Measurements from ENCODE around the gene ERI3. TPM values are rescaled to one million over a fixed set of nuclear protein-coding genes. Genes with fewer than 3 reads are reported as not detected.

The ERI3 gene
- total RNA-seq (2014; rRNA removed; shearing (Covaris generic); ENCODE audit: low replicate concordance): 50.3 and 67.2 TPM in 2 replicates

GRCh38 chr1:44354840-44355581 lies at the start of gene ERI3:
ERI3 (minus strand) TSS chr1:44355257; CDS start chr1:44355026, 231 bp downstream.
- Histone ChIP-seq H2AFZ (ENCODE audit: low read length) (peak within 1 kb of the TSS; percentile 86), H4K20me1 (ENCODE audit: insufficient read depth, low read depth, low read length) (no peaks in the 10 kb centered on the region), H3K79me2 (ENCODE audit: low read length) (peaks cover 46% of the 10 kb centered on the region), H3K4me2 (ENCODE audit: low read depth, low read length, poor library complexity, severe bottlenecking) (peak within 1 kb of the TSS; percentile 70), H3K9me2 (replicated peaks; ENCODE audit: insufficient read depth, low read length) (no peaks in the 10 kb centered on the region), H3K4me1 (ENCODE audit: low read length) (peaks cover 29% of the 10 kb centered on the region), H3K27ac (ENCODE audit: low read length) (peak within 1 kb of the TSS; percentile 36; the same call in 1 of the 2 replicates), H3K36me3 (ENCODE audit: insufficient read depth, low read length) (0 out of 2 replicates have a peak, but pooled peaks cover 4% of the 10 kb centered on the region), H3K9me3 (ENCODE audit: low read length) (no peaks in the 10 kb centered on the region), H3K9ac (ENCODE audit: low read length) (peak within 1 kb of the TSS; percentile 87), H3K27me3 (ENCODE audit: low read length) (no peaks in the 10 kb centered on the region), H3K4me3 (ENCODE audit: low read length) (peak within 1 kb of the TSS; percentile 88)
- DNase-seq: peak; percentile 98

- no peaks in the 10 kb centered on the region for H3K9me2 ChIP-seq (replicated peaks; ENCODE audit: insufficient read depth, low read length)
- H3K4me1 ChIP-seq (ENCODE audit: low read length): no peaks in the 10 kb centered on the region; the same call in 1 of the 2 replicates
- no peak for DNase-seq
- no peaks in the 10 kb centered on the region for H3K27me3 ChIP-seq (ENCODE audit: low read length)
- H3K79me2 ChIP-seq (ENCODE audit: low read length): no peaks in the 10 kb centered on the region
- no peak overlapping the region for H2AFZ ChIP-seq (ENCODE audit: low read length)
- no peaks in the 10 kb centered on the region for H4K20me1 ChIP-seq (ENCODE audit: insufficient read depth, low read depth, low read length)
- H3K4me2 ChIP-seq (ENCODE audit: low read depth, low read length, poor library complexity, severe bottlenecking): no peak overlapping the region
- H3K4me3 ChIP-seq (ENCODE audit: low read length): no peak overlapping the region
- no peak overlapping the region for H3K9ac ChIP-seq (ENCODE audit: low read length)
- H3K27ac ChIP-seq (ENCODE audit: low read length): no peak overlapping the region
- H3K36me3 ChIP-seq (ENCODE audit: insufficient read depth, low read length): no peaks in the 10 kb centered on the region
- H3K9me3 ChIP-seq (ENCODE audit: low read length): no peaks in the 10 kb centered on the region
Observed at GRCh38 chr1:44401256-44402228, 46.5 kb upstream of the ERI3 start.

GRCh38 chr1:44390277-44390676 lies 35.2 kb upstream of the ERI3 start:
- Histone ChIP-seq H3K9ac (ENCODE audit: low read length) (no peak overlapping the region), H3K4me3 (ENCODE audit: low read length) (no peak overlapping the region), H3K4me2 (ENCODE audit: low read depth, low read length, poor library complexity, severe bottlenecking) (no peak overlapping the region), H2AFZ (ENCODE audit: low read length) (no peak overlapping the region), H3K79me2 (ENCODE audit: low read length) (no peaks in the 10 kb centered on the region), H3K9me2 (replicated peaks; ENCODE audit: insufficient read depth, low read length) (no peaks in the 10 kb centered on the region), H3K27ac (ENCODE audit: low read length) (no peak overlapping the region), H3K4me1 (ENCODE audit: low read length) (no peaks in the 10 kb centered on the region), H3K27me3 (ENCODE audit: low read length) (no peaks in the 10 kb centered on the region), H3K36me3 (ENCODE audit: insufficient read depth, low read length) (no peaks in the 10 kb centered on the region), H3K9me3 (ENCODE audit: low read length) (no peaks in the 10 kb centered on the region), H4K20me1 (ENCODE audit: insufficient read depth, low read depth, low read length) (no peaks in the 10 kb centered on the region)
- no peak for DNase-seq

- no peak overlapping the region for H3K4me2 ChIP-seq (ENCODE audit: low read depth, low read length, poor library complexity, severe bottlenecking)
- no peak overlapping the region for H3K9ac ChIP-seq (ENCODE audit: low read length)
- no peaks in the 10 kb centered on the region for H3K9me3 ChIP-seq (ENCODE audit: low read length)
- H3K36me3 ChIP-seq (ENCODE audit: insufficient read depth, low read length): no peaks in the 10 kb centered on the region
- no peaks in the 10 kb centered on the region for H4K20me1 ChIP-seq (ENCODE audit: insufficient read depth, low read depth, low read length)
- no peaks in the 10 kb centered on the region for H3K27me3 ChIP-seq (ENCODE audit: low read length)
- H3K79me2 ChIP-seq (ENCODE audit: low read length): no peaks in the 10 kb centered on the region
- DNase-seq: no peak
- no peaks in the 10 kb centered on the region for H3K4me1 ChIP-seq (ENCODE audit: low read length)
- no peak overlapping the region for H3K27ac ChIP-seq (ENCODE audit: low read length)
- H3K4me3 ChIP-seq (ENCODE audit: low read length): no peak overlapping the region
- no peak overlapping the region for H2AFZ ChIP-seq (ENCODE audit: low read length)
- no peaks in the 10 kb centered on the region for H3K9me2 ChIP-seq (replicated peaks; ENCODE audit: insufficient read depth, low read length)
Observed at GRCh38 chr1:44389437-44389836, 34.4 kb upstream of the ERI3 start.

- no peaks in the 10 kb centered on the region for H3K36me3 ChIP-seq (ENCODE audit: insufficient read depth, low read length)
- no peaks in the 10 kb centered on the region for H3K27me3 ChIP-seq (ENCODE audit: low read length)
- H3K4me1 ChIP-seq (ENCODE audit: low read length): no peaks in the 10 kb centered on the region
- H3K79me2 ChIP-seq (ENCODE audit: low read length): no peaks in the 10 kb centered on the region
- H3K27ac ChIP-seq (ENCODE audit: low read length): no peak overlapping the region
- H2AFZ ChIP-seq (ENCODE audit: low read length): no peak overlapping the region
- no peaks in the 10 kb centered on the region for H3K9me2 ChIP-seq (replicated peaks; ENCODE audit: insufficient read depth, low read length)
- H3K4me2 ChIP-seq (ENCODE audit: low read depth, low read length, poor library complexity, severe bottlenecking): no peak overlapping the region
- no peaks in the 10 kb centered on the region for H3K9me3 ChIP-seq (ENCODE audit: low read length)
- H4K20me1 ChIP-seq (ENCODE audit: insufficient read depth, low read depth, low read length): no peaks in the 10 kb centered on the region
- no peak overlapping the region for H3K4me3 ChIP-seq (ENCODE audit: low read length)
- H3K9ac ChIP-seq (ENCODE audit: low read length): no peak overlapping the region
- DNase-seq: no peak
Observed at GRCh38 chr1:44388551-44388950, 33.5 kb upstream of the ERI3 start.

GRCh38 chr1:44380666-44381177 lies 25.7 kb upstream of the ERI3 start:
- H3K9me3 ChIP-seq (ENCODE audit: low read length): no peaks in the 10 kb centered on the region
- no peak overlapping the region for H3K4me2 ChIP-seq (ENCODE audit: low read depth, low read length, poor library complexity, severe bottlenecking)
- no peak overlapping the region for H3K4me3 ChIP-seq (ENCODE audit: low read length)
- no peaks in the 10 kb centered on the region for H4K20me1 ChIP-seq (ENCODE audit: insufficient read depth, low read depth, low read length)
- H3K9me2 ChIP-seq (replicated peaks; ENCODE audit: insufficient read depth, low read length): no peaks in the 10 kb centered on the region
- no peak overlapping the region for H2AFZ ChIP-seq (ENCODE audit: low read length)
- no peaks in the 10 kb centered on the region for H3K27me3 ChIP-seq (ENCODE audit: low read length)
- H3K79me2 ChIP-seq (ENCODE audit: low read length): no peaks in the 10 kb centered on the region
- no peak overlapping the region for H3K27ac ChIP-seq (ENCODE audit: low read length)
- no peak for DNase-seq
- H3K36me3 ChIP-seq (ENCODE audit: insufficient read depth, low read length): no peaks in the 10 kb centered on the region
- H3K4me1 ChIP-seq (ENCODE audit: low read length): no peaks in the 10 kb centered on the region
- H3K9ac ChIP-seq (ENCODE audit: low read length): no peak overlapping the region

GRCh38 chr1:44377925-44378784 lies 23.1 kb upstream of the ERI3 start:
- H3K79me2 ChIP-seq (ENCODE audit: low read length): no peaks in the 10 kb centered on the region
- no peak overlapping the region for H3K27ac ChIP-seq (ENCODE audit: low read length)
- no peak overlapping the region for H2AFZ ChIP-seq (ENCODE audit: low read length)
- H3K4me3 ChIP-seq (ENCODE audit: low read length): no peak overlapping the region
- no peaks in the 10 kb centered on the region for H3K4me1 ChIP-seq (ENCODE audit: low read length)
- H3K9me3 ChIP-seq (ENCODE audit: low read length): no peaks in the 10 kb centered on the region
- no peaks in the 10 kb centered on the region for H3K36me3 ChIP-seq (ENCODE audit: insufficient read depth, low read length)
- no peaks in the 10 kb centered on the region for H3K9me2 ChIP-seq (replicated peaks; ENCODE audit: insufficient read depth, low read length)
- no peaks in the 10 kb centered on the region for H4K20me1 ChIP-seq (ENCODE audit: insufficient read depth, low read depth, low read length)
- DNase-seq: peak; percentile 86
- no peaks in the 10 kb centered on the region for H3K27me3 ChIP-seq (ENCODE audit: low read length)
- H3K9ac ChIP-seq (ENCODE audit: low read length): no peak overlapping the region
- H3K4me2 ChIP-seq (ENCODE audit: low read depth, low read length, poor library complexity, severe bottlenecking): no peak overlapping the region
